Renal cortex interstitium (tissue), 11 donors: Measurements from ENCODE around the gene SORCS1. TPM values are rescaled to one million over a fixed set of nuclear protein-coding genes. Genes with fewer than 3 reads are reported as not detected.

Experiments used
- DNase-seq, 11 donors: peaks; one replicate each; pipeline ENCODE4 v3.0.0-alpha.2; 2013; ENCODE audit warnings: low read depth in 9 of 11, low spot score in 4 of 11; ENCODE audit errors: extremely low read depth in 1 of 11
- polyA plus RNA-seq, 3 donors: library from polyadenylated mRNA; unstranded; fragments of 120-200 nt; gene quantifications; one replicate each; pipeline ENCODE4 v1.2.1, GENCODE V29; 2013; ENCODE audit not compliant: insufficient read length in 3 of 3

The SORCS1 gene
- polyA plus RNA-seq, 3 donors, result 10.7 to 18.9 (median 13.7) TPM

DNA sequence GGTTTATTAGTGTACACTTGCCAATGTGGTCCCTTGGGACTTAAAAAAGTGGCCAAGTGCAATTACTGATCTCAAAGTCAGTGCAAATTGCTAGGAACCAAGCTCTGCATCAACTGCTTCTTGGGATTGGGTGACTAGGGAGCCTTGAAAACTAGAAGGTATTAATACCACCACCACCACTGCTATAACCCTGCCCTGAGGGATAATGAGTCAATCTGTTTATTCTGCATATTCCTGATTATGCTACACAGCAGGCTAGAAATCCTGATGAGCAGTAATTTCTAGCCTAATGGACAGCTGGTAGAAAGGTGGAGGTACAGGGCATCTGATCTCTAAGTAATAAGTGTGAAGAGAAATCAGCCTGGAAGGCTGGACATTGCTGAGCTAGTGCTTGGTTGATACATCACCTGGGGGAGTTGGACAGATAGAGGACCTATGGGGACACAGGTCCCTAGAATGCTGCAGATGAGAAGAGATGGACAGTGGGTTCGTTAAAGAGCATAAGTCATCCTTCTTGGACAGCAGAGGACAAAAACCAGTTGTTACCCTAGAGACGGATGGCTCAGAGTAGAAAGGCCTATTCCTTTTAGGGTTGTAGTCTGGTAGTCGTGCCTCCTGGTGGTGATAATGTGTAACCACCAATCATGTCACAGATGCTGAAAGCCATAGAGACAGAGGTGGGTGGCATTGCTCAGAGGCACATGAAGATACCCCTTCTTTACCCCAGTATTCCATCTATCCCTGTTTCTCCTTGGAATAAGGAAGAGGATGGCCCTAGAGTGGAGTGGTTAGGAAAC lies 554.8 kb downstream of the SORCS1 start:
- DNase-seq, result no peak

GRCh38 chr10:106608066-106608465 lies 556.4 kb downstream of the SORCS1 start:
- DNase-seq, result no peak

DNA sequence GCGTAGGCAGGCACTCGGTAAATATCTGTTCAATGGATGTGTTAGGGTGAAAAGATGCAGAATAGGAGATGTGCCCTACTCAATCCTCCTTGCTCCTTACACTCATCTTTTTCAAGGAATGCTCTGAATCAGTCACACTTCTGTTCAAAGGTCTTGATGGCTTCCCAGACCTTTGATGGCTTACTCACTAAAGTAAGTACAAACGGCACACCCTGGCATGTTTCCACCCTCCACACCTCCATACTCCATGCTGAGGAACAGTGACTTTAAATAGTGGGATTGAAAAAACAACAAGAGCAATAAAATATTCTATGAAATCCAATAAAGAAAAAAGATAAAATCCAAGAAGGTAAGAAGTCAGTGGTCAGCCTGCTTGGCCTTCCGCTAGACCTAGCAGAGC lies 569.2 kb downstream of the SORCS1 start:
- no peak for DNase-seq

DNA sequence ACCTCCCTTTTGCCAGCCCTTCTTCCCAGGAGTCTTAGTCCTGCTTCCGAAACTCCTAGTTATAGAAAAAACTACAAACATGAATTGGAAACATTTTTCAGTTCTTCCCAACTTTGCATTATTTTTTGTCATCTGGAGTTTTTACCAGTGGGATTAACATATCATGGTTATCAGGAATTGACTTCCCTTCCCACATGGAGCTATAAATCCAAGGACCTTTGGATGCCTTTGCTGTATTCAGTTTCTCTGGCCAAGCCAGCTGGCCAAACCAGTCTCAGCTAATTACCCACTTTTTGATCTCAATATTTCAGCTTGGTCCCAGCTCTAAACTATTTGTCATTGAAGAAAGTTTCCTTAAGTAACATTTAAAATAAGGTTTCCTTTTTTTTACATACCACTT lies 570.6 kb downstream of the SORCS1 start:
- DNase-seq, result no peak

- DNase-seq, result no peak
These were observed 572.1 kb downstream of the SORCS1 start for GRCh38 chr10:106592396-106592795.

DNA sequence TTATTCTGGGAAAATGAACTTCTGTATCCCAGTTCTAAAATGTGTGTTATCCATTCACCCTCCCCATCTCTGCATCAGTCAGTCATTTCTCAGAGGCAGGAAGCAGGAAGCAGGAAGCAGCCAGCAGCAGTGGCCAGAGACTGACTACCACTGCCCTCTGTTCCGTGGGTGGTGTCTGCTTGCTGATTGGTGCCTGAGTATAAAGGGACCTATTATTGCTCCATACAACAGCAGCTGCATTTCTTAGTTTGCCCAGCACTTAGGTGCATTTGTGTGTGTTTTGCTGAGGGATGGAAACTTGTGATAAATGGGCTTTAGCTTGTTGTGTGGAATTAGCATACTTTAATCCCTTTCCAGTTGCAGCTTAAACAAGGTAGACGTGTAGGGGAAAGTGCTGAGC lies 582.2 kb downstream of the SORCS1 start:
- no peak for DNase-seq

DNA sequence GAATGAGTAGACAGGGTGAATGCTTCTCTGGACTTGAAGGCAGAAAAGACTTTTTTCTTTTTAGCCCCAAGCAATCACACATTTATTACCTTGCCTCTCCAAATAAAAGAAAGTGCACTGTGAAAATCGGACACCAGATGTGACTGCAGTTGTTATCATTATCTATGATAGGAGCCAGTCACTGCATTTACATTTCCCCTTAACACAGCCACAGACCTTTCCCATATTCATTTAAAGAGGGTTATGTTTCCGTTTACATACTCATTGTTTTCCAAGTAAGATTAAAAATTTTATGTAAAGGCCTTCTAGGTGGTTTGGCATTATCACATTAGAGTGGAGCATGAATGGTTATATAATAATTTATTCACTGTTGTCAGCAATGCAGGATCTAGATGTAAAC lies 586.8 kb downstream of the SORCS1 start:
- no peak for DNase-seq

DNA sequence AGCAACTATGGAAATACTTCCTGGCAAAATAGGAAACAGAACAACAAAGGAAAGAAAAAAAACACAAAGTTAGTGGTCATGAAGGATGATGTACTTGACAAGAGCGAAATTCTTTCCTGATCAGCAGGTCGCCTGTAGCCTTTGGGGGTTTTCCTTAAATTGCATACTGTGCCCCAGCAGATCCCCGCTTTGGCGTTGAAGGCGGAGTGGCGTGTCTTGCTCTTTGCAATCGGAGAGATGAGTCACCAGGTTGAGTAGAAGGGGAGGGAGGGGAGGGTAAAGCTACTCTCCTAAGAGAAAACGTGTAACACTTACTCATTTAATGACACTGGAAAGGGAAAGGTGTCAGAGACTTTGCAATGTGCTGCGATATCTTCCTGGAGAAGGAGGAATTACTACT lies 587.2 kb downstream of the SORCS1 start:
- DNase-seq, result no peak

DNA sequence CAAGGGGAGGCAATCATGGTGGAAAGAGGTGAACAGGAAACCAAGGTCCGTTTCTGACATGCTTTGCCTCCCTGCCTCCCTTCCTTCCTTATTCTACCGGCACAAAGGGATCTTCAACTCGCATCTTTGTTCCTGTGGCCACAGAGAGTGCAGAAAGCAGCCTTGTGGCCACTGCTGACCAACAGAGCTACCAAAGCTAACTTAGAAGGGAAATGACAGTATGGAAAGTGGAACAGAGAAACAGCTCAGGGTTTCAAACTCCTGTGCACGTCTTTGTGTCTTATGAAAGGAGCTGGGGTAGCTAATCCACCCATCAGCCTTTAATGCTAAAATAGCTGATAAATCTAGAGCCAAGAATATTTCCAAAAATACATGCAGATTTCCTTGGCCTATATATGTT lies 588.0 kb downstream of the SORCS1 start:
- no peak for DNase-seq

GRCh38 chr10:106573106-106573505 lies 591.4 kb downstream of the SORCS1 start:
- no peak for DNase-seq

- DNase-seq, result peak in 7 of 11 donors; percentile 2 to 36 (median 16)
These were observed 593.1 kb downstream of the SORCS1 start for GRCh38 chr10:106571192-106571946.

GRCh38 chr10:106570268-106570667 lies 594.2 kb downstream of the SORCS1 start:
- DNase-seq, result no peak

DNA sequence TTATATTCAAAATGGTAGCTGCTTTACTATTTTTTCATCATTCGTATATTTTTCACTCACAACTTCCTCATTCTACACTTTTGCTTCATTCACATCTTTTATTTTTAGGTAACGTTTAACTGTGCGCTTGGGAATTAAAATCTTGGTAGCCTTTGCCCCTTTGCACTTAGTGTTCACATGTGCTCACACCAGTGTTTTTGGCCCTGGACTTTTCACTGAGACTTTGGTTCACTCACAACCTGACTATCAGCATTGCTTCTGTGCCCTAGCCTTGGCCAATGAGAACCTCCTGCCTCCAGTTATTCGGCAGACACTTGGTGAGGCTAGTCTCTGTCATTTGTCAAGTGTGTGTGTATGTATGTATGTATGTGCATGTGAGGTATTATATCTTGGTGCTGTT lies 596.9 kb downstream of the SORCS1 start:
- no peak for DNase-seq

DNA sequence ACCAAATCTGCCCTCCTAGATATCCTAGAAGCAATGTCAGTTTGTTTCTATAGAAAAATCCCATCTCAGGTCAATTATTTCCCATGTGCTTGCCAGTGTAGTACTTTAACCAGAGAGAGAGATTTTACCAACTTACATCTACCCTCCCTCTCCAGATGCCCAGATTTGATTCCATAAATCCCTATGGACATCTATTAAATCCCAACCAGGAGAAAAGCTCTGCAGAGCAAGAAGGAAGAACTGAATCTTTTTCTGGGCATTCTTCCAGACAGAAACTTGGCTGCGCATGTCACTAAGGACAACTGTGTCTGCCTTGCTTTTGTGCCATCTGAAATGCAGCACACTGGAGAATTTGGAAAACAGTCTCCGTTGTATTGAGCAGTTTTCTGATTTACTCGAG lies 597.6 kb downstream of the SORCS1 start:
- peak in 6 of 11 donors; percentile 1 to 21 (median 14) for DNase-seq

DNA sequence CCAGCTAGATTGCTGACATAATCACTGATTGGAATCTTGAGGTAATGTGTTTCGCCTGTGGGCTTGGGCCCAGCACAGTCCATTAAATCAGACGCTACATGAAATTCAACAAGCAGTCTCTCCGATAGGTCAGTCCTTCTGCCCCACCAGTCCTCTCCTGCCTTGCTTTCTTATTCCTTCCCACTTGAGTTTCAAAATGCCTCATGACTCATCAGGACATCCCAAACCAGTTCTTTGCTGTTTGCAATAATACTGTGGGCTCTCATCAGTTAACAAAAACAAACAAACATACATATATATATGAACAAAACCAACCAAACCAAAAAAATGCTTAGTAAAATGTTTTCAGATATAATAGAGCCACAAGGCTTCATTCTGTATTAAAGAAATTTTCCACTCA lies 599.0 kb downstream of the SORCS1 start:
- DNase-seq, result no peak

GRCh38 chr10:106563384-106563783 lies 601.1 kb downstream of the SORCS1 start:
- DNase-seq, result no peak

DNA sequence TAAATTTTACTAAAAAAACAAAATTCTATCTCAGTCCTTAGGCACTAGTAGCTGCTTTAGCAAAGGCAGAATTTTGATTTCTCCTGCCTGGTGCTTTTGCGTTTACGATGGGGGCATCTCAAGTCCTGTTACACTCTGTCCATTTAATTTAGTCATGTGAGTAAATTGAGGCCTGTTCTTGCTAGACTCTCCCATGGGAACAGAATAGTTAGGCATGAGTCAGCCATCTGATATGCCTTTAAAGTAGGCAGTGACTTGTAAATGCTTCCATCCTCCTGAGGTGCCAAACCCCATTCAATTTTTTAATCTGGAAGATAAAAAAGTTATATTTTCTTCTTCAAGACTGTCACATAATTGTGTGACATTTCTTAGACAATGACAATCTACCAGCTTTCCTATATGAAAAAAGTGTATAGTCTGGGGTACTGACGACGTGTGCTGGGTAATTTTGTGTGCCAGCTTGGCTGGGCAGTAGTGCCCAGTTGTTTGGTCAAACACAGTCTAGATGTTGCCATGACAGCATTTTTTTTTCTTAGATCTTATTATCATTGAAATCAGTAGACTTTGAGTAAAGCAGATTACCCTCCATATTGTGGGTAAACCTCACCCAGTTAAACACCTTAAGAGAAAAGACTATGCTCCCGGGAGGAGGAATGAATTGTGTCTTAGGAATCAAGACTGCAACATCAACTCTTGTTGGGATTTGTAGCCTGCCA lies 603.4 kb downstream of the SORCS1 start:
- DNase-seq, result no peak

DNA sequence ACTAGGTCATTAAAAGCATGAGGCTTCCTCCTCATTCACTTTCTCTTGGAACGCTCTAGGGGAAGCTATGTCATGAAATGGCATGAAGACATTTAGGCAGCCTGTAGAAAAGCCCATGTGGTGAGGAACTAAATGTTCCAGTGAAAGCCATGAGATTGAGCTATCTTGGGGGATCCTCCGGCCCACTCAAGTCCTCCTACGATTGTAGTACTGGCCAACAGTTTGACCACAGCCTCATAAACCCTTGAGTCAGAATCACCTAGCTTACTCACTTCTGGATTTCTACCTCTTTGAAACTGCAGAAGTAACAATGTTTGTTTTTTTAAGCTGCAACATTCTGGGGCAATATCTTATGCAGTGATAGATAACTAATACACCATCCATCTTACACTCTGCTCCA lies 605.1 kb downstream of the SORCS1 start:
- no peak for DNase-seq

DNA sequence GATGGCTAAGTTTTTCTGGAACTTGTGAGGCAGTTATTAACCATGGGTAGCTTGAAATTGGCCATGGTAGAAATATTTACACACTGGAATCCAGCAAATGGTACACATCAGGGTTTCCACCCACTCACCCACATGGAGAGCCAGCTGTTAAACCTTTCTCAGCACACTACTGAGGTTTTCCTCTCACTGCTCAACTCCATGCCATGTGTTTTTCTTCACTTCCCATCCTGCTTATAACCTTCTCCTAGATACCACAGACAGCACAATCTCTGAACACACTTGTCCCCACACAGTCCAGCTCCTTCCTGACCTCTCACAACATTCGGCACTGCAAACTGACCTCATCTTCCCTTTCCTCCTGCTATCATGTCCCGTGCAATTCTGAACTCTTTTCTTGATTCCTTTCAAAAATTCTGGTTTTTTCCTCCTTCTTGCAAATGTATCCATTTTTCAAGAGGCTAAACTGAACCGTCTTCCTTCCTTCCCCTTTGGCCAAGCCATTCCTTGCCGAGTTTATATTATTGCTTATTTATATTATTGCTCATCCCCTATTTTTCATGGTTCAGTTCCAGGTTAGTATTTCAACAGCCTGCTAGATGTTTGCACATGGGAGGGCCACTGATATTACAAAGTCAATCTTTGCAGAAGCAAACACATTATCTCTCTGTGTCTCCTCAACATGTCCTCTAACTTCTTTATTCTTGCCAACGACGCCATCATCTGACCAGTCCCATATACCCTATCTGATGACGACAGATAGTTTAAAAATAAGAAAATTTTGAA lies 606.4 kb downstream of the SORCS1 start:
- DNase-seq, result no peak
